SU-DHL-6 (cell line): ENCODE measurements around the gene CDR2L.

Source experiments
- H2AFZ ChIP-seq: fragments of 200-600 bp; sonication (generic); 2 replicates; pipeline ENCODE4 v1.6.1; 2014; ENCODE audit warnings: low read depth, mild to moderate bottlenecking, moderate library complexity, mixed read lengths, antibody characterized with exemption, low read length; ENCODE audit not compliant: severe bottlenecking
- H3F3A ChIP-seq: fragments of 200-600 bp; shearing (Covaris generic); 2 replicates; pipeline ENCODE4 v1.6.0; 2016; ENCODE audit warnings: antibody characterized with exemption, mild to moderate bottlenecking; ENCODE audit not compliant: insufficient read depth
- H3K27ac ChIP-seq: fragments of 200-600 bp; sonication (generic); 2 replicates; pipeline ENCODE4 v1.5.1; 2016; ENCODE audit warnings: low read depth, mild to moderate bottlenecking, low read length, moderate library complexity, mixed read lengths
- H3K27me3 ChIP-seq: fragments of 200-600 bp; sonication (generic), shearing (Covaris generic); 2 replicates; pipeline ENCODE4 v1.6.0; 2014; ENCODE audit warnings: mild to moderate bottlenecking, low read length
- H3K36me3 ChIP-seq: fragments of 200-600 bp; sonication (generic); 2 replicates; pipeline ENCODE4 v1.6.1; 2014; ENCODE audit warnings: mild to moderate bottlenecking, low read length, mixed read lengths
- H3K4me2 ChIP-seq: fragments of 300-600, 200-600 bp; shearing (Covaris generic), sonication (generic); 2 replicates; pipeline ENCODE4 v1.6.0; 2014; ENCODE audit warnings: low read length, low read depth, mild to moderate bottlenecking; ENCODE audit not compliant: poor library complexity, severe bottlenecking
- H3K4me3 ChIP-seq: fragments of 200-600 bp; sonication (generic); 2 replicates; pipeline ENCODE4 v1.5.1; 2014; ENCODE audit warnings: antibody characterized with exemption, low read length, mild to moderate bottlenecking, mixed read lengths; ENCODE audit not compliant: insufficient read depth, poor library complexity, severe bottlenecking
- H3K79me2 ChIP-seq: fragments of 200-600 bp; sonication (generic); 2 replicates; pipeline ENCODE4 v1.6.1; 2014; ENCODE audit warnings: mild to moderate bottlenecking, low read length, moderate library complexity; ENCODE audit not compliant: insufficient read depth
- H3K9ac ChIP-seq: fragments of 200-600 bp; sonication (generic); 2 replicates; pipeline ENCODE4 v1.7.0; 2014; ENCODE audit warnings: mild to moderate bottlenecking, low read length
- H3K9me2 ChIP-seq: fragments of 200-600 bp; sonication (generic); replicated peaks from 2 replicates; pipeline ENCODE4 v1.6.1; 2014; ENCODE audit warnings: low read length; ENCODE audit not compliant: insufficient read depth
- H3K9me3 ChIP-seq: fragments of 200-600 bp; sonication (generic); 2 replicates; pipeline ENCODE4 v1.6.1; 2014; ENCODE audit warnings: low read length, mixed read lengths; ENCODE audit not compliant: insufficient read depth
- H4K20me1 ChIP-seq: fragments of 200-600 bp; sonication (generic); 2 replicates; pipeline ENCODE4 v1.6.1; 2014; ENCODE audit warnings: low read depth, mild to moderate bottlenecking, antibody characterized with exemption, low read length, moderate library complexity, mixed read lengths
- CTCF ChIP-seq: fragments of 200-600 bp; sonication (generic); IDR thresholded peaks from one replicate; pipeline ENCODE4 v1.5.1; 2017; ENCODE audit warnings: antibody characterized with exemption, mild to moderate bottlenecking, low read length, moderate library complexity; ENCODE audit not compliant: insufficient read depth, poor library complexity, severe bottlenecking
- EZH2phosphoT487 ChIP-seq: fragments of 200-600 bp; sonication (generic), shearing (Covaris generic); conservative IDR thresholded peaks from 2 replicates; pipeline ENCODE4 v1.6.1; 2018; ENCODE audit warnings: mild to moderate bottlenecking, antibody characterized with exemption, low read length, moderate library complexity, mixed read lengths

CDR2L gene

GRCh38 chr17:75033346-75034235 is 46.2 kb downstream of the CDR2L start:
- Histone ChIP-seq H3K9me3 (no peaks in the 10 kb centered on the region), H3K4me2 (peak overlapping the region; percentile 44), H3F3A (no peaks in the 10 kb centered on the region; the same call in 1 of the 2 replicates), H3K27ac (no peak overlapping the region), H4K20me1 (no peaks in the 10 kb centered on the region), H3K9ac (no peak overlapping the region), H3K79me2 (no peaks in the 10 kb centered on the region), H3K4me3 (no peak overlapping the region), H2AFZ (no peak overlapping the region), H3K9me2 (no peaks in the 10 kb centered on the region), H3K27me3 (no peaks in the 10 kb centered on the region), H3K36me3 (no peaks in the 10 kb centered on the region)
- TF ChIP-seq CTCF = no peak
- no peak for TF ChIP-seq EZH2phosphoT487

- Histone ChIP-seq H3K27ac (no peak overlapping the region), H3K27me3 (no peaks in the 10 kb centered on the region), H4K20me1 (no peaks in the 10 kb centered on the region), H2AFZ (peak overlapping the region; percentile 85), H3K4me2 (peak overlapping the region; percentile 44), H3K36me3 (no peaks in the 10 kb centered on the region), H3K4me3 (peak overlapping the region; percentile 12), H3K9me2 (no peaks in the 10 kb centered on the region), H3K9me3 (no peaks in the 10 kb centered on the region), H3F3A (no peaks in the 10 kb centered on the region; the same call in 1 of the 2 replicates), H3K9ac (peak overlapping the region; percentile 41), H3K79me2 (no peaks in the 10 kb centered on the region)
- TF ChIP-seq CTCF = no peak
- no peak for TF ChIP-seq EZH2phosphoT487
Observed at GRCh38 chr17:75034236-75034908, 46.9 kb downstream of the CDR2L start.

GRCh38 chr17:75036643-75037268 is 49.3 kb downstream of the CDR2L start:
- Histone ChIP-seq H2AFZ (no peak overlapping the region), H3K9me2 (no peaks in the 10 kb centered on the region), H3K4me2 (no peak overlapping the region), H3K27me3 (no peaks in the 10 kb centered on the region), H3K4me3 (no peak overlapping the region), H3F3A (no peaks in the 10 kb centered on the region; the same call in 1 of the 2 replicates), H3K9me3 (no peaks in the 10 kb centered on the region), H3K27ac (no peak overlapping the region), H3K36me3 (no peaks in the 10 kb centered on the region), H4K20me1 (no peaks in the 10 kb centered on the region), H3K9ac (no peak overlapping the region), H3K79me2 (no peaks in the 10 kb centered on the region)
- no peak for TF ChIP-seq CTCF
- no peak for TF ChIP-seq EZH2phosphoT487
